ENCODE data around the gene CACNA2D3. TPM values are rescaled to one million over a fixed set of nuclear protein-coding genes. Genes with fewer than 3 reads are reported as not detected.

CACNA2D3 gene
- total RNA-seq, 2 donors from 2014 or later = not detected

DNA sequence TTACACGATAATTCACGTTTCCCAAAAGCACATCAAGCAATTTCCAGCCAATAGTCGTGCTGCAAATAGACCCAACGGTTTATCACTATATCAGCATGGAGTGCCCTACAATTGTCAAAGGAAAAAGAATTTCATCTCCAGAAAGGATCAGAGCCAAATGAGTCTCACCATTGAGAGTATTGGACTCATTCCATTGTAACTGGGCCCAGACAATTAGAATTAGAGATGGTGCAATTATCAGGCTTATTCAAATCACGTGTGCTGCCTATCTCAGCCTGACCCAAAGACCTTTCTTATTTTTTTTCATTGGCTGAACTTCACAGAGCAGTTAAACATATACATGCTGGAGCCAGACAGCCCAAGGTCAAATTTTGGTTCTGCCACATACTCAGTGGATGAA is 892.6 kb downstream of the CACNA2D3 start:
- DNase-seq (ENCODE audit: low spot score in 2 of 2) (no peak), ATAC-seq (no peak)
- peaks cover 9 to 12% of the 10 kb centered on the region in 2 donors for H3K9me3 Mint-ChIP-seq
- no peaks in the 10 kb centered on the region for H3K36me3 Mint-ChIP-seq
- no peak overlapping the region for H3K27ac Mint-ChIP-seq

DNA sequence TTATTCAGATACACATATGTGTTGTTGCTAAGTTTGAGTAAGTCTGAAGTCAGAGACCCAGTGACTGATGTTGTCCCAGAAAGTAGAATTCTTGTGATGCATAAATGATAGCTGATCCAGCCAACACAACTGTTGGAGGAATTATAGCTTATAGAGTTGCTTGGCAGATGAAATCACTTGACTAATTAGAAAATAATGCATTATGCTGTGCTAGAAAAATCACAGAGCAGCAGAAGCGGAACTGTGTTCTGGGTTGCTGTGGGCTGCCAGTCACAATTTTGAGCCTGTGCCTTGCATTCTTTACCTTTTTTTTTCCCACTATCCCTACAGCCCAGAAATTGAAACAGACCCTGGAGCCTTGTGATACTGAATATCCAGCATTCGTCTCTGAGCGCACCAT is 895.5 kb downstream of the CACNA2D3 start:
- H3K9me3 Mint-ChIP-seq = peaks cover 5 to 17% of the 10 kb centered on the region in 2 donors
- ATAC-seq (no peak), DNase-seq (ENCODE audit: low spot score in 2 of 2) (no peak)
- H3K27ac Mint-ChIP-seq = no peak overlapping the region
- no peaks in the 10 kb centered on the region for H3K36me3 Mint-ChIP-seq

DNA sequence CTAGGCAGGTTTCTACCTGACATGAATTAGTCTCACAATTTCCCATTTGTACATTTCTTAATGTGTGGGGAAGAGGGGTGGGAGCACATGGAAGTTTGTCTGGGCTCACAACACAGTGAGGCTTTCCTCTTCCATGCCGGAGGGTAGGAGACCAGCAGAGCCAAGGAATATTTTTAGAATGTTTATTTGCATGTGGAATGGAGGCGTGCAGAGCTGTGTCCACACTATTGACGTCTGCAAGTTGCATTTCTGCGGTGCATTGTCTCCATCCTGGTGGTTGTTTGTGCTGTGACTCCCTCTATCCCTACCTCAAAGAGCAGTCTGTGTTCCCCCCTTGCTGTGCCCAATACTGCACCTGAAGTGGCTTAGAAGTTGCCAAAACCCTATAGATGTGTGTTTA is 908.6 kb downstream of the CACNA2D3 start:
- H3K9me3 Mint-ChIP-seq = peaks cover 10 to 18% of the 10 kb centered on the region in 2 donors
- ATAC-seq (no peak), DNase-seq (ENCODE audit: low spot score in 2 of 2) (no peak)
- H3K36me3 Mint-ChIP-seq = no peaks in the 10 kb centered on the region
- H3K27ac Mint-ChIP-seq = no peak overlapping the region

- Mint-ChIP-seq H3K36me3 (no peaks in the 10 kb centered on the region), H3K27ac (no peak overlapping the region), H3K9me3 (peaks cover 4 to 10% of the 10 kb centered on the region in 2 donors)
- ATAC-seq (no peak), DNase-seq (ENCODE audit: low spot score in 2 of 2) (no peak)
These were observed 914.7 kb downstream of the CACNA2D3 start for GRCh38 chr3:55036883-55037577.

DNA sequence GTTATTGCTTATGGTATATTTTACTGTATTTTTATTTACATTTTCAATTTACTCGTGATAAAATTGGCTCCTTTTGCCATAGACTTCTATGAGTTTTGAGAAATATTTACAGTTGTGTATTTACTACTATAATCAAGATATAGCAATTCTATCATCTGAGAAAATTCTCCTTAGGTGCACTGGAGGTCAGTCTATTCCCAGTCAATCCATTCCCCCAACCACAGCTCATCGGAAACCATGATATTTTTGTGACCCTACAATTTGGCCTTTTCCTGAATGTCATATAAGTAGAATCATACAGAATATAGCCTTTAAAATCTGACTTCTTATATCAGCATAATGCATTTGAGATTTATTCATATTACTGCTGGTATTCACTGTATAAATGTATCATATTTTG is 920.2 kb downstream of the CACNA2D3 start:
- DNase-seq (ENCODE audit: low spot score in 2 of 2) (no peak), ATAC-seq (no peak)
- no peak overlapping the region for H3K27ac Mint-ChIP-seq
- H3K9me3 Mint-ChIP-seq = peaks cover 0 to 4% of the 10 kb centered on the region in 2 donors
- H3K36me3 Mint-ChIP-seq = no peaks in the 10 kb centered on the region

DNA sequence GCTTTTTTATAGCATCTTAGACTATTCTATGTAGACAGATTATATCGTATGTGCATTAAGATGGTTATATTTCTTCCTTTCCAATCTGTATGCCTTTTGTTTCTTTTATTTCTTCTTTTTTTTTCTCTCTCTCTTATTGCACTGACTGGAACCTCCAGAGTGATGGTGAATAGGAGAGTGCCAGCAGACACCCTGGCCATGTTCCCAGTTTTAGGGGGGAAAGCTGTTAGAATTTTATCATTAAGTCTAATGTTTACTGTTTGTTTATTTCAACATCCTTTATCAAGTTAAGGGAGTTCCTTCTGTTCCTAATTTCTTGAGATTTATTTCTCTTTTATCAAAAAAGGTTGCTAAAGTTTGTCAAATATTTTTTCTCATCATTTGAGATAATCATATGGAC is 922.1 kb downstream of the CACNA2D3 start:
- Mint-ChIP-seq H3K9me3 (peaks cover 0 to 4% of the 10 kb centered on the region in 2 donors), H3K27ac (no peak overlapping the region), H3K36me3 (no peaks in the 10 kb centered on the region)
- DNase-seq (ENCODE audit: low spot score in 2 of 2) (no peak), ATAC-seq (no peak)

DNA sequence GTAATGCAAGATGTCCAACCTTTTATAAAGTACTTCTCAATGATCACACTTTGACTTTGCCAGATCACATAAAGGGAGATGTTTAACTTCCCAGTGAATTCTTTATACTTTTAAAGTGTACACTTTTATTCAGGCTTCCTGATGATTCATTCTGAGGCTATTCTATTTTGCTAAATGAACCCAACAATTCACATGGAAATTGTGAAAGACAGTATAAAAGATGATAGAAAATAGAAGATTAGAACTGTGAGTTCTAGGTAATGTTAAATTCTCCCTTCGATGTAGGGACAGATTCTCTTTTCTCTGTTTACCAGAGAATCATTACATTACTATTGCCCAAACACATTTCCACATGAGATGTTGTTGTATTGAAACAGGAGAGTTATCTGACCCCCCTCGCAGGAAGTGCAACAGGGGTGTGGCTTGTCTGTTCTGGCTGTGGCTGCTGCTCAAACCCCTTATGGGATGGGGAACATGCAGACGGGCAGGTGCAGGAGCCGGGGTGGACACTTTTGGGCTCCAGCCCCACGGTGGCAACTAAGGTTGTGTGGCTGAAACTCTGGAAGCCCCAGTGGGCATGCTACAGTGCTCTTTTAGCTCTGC is 936.8 kb downstream of the CACNA2D3 start:
- H3K27ac Mint-ChIP-seq = no peak overlapping the region
- peaks cover 11 to 26% of the 10 kb centered on the region in 2 donors for H3K9me3 Mint-ChIP-seq
- ATAC-seq (no peak), DNase-seq (ENCODE audit: low spot score in 2 of 2) (no peak)
- peaks cover 0 to 4% of the 10 kb centered on the region in 2 donors for H3K36me3 Mint-ChIP-seq

DNA sequence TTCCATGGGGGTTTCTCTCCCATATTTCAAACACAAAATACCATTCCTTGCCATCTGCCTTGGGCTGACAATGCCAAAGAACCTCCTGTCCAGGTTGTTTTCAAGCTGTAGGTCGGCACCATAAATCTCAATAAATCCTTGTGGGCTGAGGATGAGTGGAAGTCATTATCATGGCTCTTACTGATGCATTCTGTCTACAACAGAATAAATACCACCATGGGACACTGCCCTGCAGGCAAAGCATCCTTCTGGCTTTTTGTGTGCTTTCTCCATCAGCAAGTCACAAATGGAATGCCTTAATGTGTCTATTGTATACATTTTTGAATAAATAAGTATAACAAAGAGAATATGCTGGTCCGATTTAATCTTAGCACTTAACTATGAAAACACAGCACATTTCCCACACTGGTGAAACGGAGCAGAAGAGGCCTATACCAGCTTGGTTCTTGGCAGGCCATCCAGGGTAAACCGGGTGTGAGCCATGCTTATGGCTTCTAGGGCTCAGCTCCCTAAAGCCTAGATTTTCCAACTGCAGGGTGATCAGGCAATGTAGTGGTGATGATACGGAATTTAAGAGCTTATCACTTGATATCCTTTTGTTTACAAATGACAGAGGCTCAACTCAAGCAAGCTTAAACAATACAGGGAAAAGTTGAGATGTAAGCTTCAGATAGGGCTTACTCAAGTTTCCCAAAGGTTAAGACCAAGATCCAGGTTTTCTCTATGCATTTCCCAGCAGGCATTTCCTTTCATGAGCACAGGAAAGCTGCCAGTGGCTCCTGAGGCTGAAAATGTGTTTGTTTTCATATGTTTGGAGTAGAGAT is 938.8 kb downstream of the CACNA2D3 start:
- H3K9me3 Mint-ChIP-seq = peaks cover 0 to 13% of the 10 kb centered on the region in 2 donors
- no peaks in the 10 kb centered on the region for H3K36me3 Mint-ChIP-seq
- H3K27ac Mint-ChIP-seq = no peak overlapping the region
- DNase-seq (ENCODE audit: low spot score in 2 of 2) (no peak), ATAC-seq (no peak)

DNA sequence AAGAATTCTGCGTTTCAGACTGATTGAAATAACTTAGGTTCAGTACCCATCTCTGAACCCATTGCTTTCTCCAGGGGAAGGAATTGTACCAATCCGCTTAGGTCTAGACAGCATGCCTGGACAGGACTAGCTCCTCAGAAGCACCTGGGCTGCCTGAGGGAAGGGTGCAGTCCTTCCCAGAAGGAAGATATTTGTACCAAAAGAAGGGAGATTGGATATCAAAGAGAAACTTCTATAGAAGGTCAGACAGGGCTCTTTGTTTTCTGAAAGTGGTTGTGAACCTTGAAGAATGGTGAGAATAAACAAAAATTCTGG is 939.3 kb downstream of the CACNA2D3 start:
- Mint-ChIP-seq H3K27ac (no peak overlapping the region), H3K9me3 (peaks cover 0 to 10% of the 10 kb centered on the region in 2 donors), H3K36me3 (no peaks in the 10 kb centered on the region)
- ATAC-seq (no peak), DNase-seq (ENCODE audit: low spot score in 2 of 2) (no peak)

- H3K36me3 Mint-ChIP-seq = no peaks in the 10 kb centered on the region
- ATAC-seq (no peak), DNase-seq (ENCODE audit: low spot score in 2 of 2) (no peak)
- H3K9me3 Mint-ChIP-seq = peaks cover 0 to 14% of the 10 kb centered on the region in 2 donors
- H3K27ac Mint-ChIP-seq = no peak overlapping the region
These were observed 941.8 kb downstream of the CACNA2D3 start for GRCh38 chr3:55064164-55064563.

GRCh38 chr3:55065331-55065730 is 943.0 kb downstream of the CACNA2D3 start:
- DNase-seq (ENCODE audit: low spot score in 2 of 2) = no peak
- Mint-ChIP-seq H3K9me3 (peaks cover 0 to 18% of the 10 kb centered on the region in 2 donors), H3K27ac (no peak overlapping the region), H3K36me3 (no peaks in the 10 kb centered on the region)
- ATAC-seq = no peak

- Mint-ChIP-seq H3K9me3 (peaks cover 0 to 18% of the 10 kb centered on the region in 2 donors), H3K27ac (no peak overlapping the region), H3K36me3 (no peaks in the 10 kb centered on the region)
- DNase-seq (ENCODE audit: low spot score in 2 of 2) (no peak), ATAC-seq (no peak)
These were observed 944.2 kb downstream of the CACNA2D3 start for GRCh38 chr3:55066551-55067047.

- no peak overlapping the region for H3K27ac Mint-ChIP-seq
- peaks cover 0 to 19% of the 10 kb centered on the region in 2 donors for H3K9me3 Mint-ChIP-seq
- ATAC-seq (no peak), DNase-seq (ENCODE audit: low spot score in 2 of 2) (no peak)
- H3K36me3 Mint-ChIP-seq = no peaks in the 10 kb centered on the region
These were observed 947.6 kb downstream of the CACNA2D3 start for GRCh38 chr3:55069950-55070349.

- Mint-ChIP-seq H3K36me3 (no peaks in the 10 kb centered on the region), H3K27ac (no peak overlapping the region), H3K9me3 (peaks cover 8 to 24% of the 10 kb centered on the region in 2 donors)
- no peak for ATAC-seq
- DNase-seq (ENCODE audit: low spot score in 2 of 2) = no peak
These were observed 952.4 kb downstream of the CACNA2D3 start for GRCh38 chr3:55074796-55075195.

GRCh38 chr3:55075846-55076245 is 953.5 kb downstream of the CACNA2D3 start:
- no peak for ATAC-seq

GRCh38 chr3:55077726-55078125 is 955.4 kb downstream of the CACNA2D3 start:
- Mint-ChIP-seq H3K9me3 (peaks cover 8 to 13% of the 10 kb centered on the region in 2 donors), H3K36me3 (no peaks in the 10 kb centered on the region), H3K27ac (peak overlapping the region in 1 of 2 donors; percentile 70)
- no peak for DNase-seq (ENCODE audit: low spot score in 2 of 2)
- ATAC-seq = no peak

More at GRCh38 chr3:55075846-55076245, 953.5 kb downstream of the CACNA2D3 start:
- no peak for DNase-seq (ENCODE audit: low spot score in 2 of 2)
- no peak overlapping the region for H3K27ac Mint-ChIP-seq
- H3K36me3 Mint-ChIP-seq = no peaks in the 10 kb centered on the region
- H3K9me3 Mint-ChIP-seq = peaks cover 8 to 19% of the 10 kb centered on the region in 2 donors

- H3K36me3 Mint-ChIP-seq = no peaks in the 10 kb centered on the region
- peaks cover 8 to 10% of the 10 kb centered on the region in 2 donors for H3K9me3 Mint-ChIP-seq
- no peak overlapping the region for H3K27ac Mint-ChIP-seq
- ATAC-seq (no peak), DNase-seq (ENCODE audit: low spot score in 2 of 2) (no peak)
These were observed 956.5 kb downstream of the CACNA2D3 start for GRCh38 chr3:55078876-55079275.
